PFSK-1 (cell line): ENCODE data around the gene KTN1.

ENCODE experiments used
- FOXP2 ChIP-seq: optimal IDR thresholded peaks from 2 replicates; pipeline ENCODE3; 2011; ENCODE audit warnings: borderline replicate concordance, control low read depth, inconsistent platforms; ENCODE audit not compliant: insufficient read depth; ENCODE audit errors: extremely low read length, extremely low read depth
- POLR2AphosphoS5 ChIP-seq: IDR thresholded peaks from 2 replicates; pipeline ENCODE4 v1.6.1; 2012; ENCODE audit warnings: low read depth, mild to moderate bottlenecking, control low read depth, low read length, moderate library complexity
- SIN3A ChIP-seq: IDR thresholded peaks from 2 replicates; pipeline ENCODE4 v1.6.1; 2012; ENCODE audit warnings: mild to moderate bottlenecking, low read length, moderate library complexity, borderline replicate concordance; ENCODE audit not compliant: insufficient read depth

- TF ChIP-seq POLR2AphosphoS5 (no peak), SIN3A (no peak), FOXP2 (no peak)
Measured at GRCh38 chr14:55645145-55645544, 65.1 kb downstream of the KTN1 start.
